Measurements from ENCODE around the gene ATXN1L. TPM values are rescaled to one million over a fixed set of nuclear protein-coding genes. Genes with fewer than 3 reads are reported as not detected.
"Not testable (repeated sequence)": the region's sequence is repeated elsewhere in the genome, so short reads cannot be mapped to it uniquely, and the experiment has no call there.

ATXN1L gene
- total RNA-seq, 2 experiments from 2014 or later: 14.6 to 15.1 TPM

DNA sequence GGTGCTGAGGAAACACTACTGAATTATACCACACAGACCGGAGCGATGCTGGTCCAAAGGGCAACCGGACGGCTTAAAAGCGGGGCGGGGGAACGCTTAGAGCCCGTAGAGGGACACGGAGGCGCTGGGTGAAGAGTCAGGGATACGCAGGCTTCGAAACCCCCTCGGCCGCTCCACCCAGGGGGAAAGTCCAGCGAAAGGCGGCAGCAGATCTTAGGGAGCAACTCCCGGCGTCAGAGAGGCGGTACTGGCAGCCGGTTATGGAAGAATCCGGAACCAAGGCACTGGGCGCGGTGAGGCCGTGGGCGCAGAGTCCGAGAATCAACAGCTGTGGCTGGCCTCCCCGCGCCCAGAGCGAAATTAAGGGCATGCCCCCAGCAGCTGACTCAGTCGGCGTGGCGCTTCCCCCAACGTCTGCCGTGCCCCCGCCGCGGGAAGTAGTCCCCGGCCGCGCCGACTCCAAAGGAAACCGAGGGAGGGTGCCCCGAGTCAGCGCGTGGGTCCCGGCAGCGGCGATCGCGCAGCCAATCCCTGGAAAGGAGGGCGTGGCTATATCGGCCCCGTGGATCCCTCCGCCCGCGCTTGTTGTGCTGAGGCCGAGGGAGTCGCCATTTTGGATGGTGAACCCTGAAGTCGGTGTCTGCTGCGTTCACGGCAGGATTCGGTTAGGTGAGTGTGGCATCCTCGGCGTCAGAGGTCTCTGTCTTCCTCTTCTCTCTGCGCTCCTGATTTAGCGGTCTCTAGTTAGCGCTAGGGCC is 49.3 kb downstream of the ATXN1L start, which contains the start of gene IST1:
IST1 (plus strand) TSS at position 611 of the 758 bp plus-strand sequence. CDS start 20,110 bp downstream, outside the sequence.
- H3K9me3 Mint-ChIP-seq: no peaks in the 10 kb centered on the region
- H3K36me3 Mint-ChIP-seq: peaks cover 7% of the 10 kb centered on the region
- DNase-seq: peak; percentile 99
- peak within 1 kb of the TSS; percentile 95 for H3K4me3 Mint-ChIP-seq
- H3K27me3 Mint-ChIP-seq: no peaks in the 10 kb centered on the region
- POLR2A ChIA-PET: interaction anchor here (0.5 to 3.6 kb wide), 8 partner anchors 11 to 234 kb away, joined by 3 to 38 read pairs (median 4); partner anchors contain the start of genes AP1G1, TXNL4B and ZNF821
- H3K27ac Mint-ChIP-seq: peak within 1 kb of the TSS; percentile 97
- H3K4me1 Mint-ChIP-seq (ENCODE audit: low read depth): peaks cover 27% of the 10 kb centered on the region
- intact Hi-C loops (cut with micrococcal nuclease): loop anchor here (1.0 to 5.0 kb wide), 8 partner anchors 11 to 608 kb away; partner anchors contain the start of genes AP1G1, ATXN1L, CMTR2 and DHX38
- CTCF ChIA-PET: interaction anchor here (1.8 to 4.9 kb wide), 3 partner anchors 12 to 87 kb away, joined by 7 to 55 read pairs (median 15); partner anchors contain the start of genes AP1G1 and ZNF821

DNA sequence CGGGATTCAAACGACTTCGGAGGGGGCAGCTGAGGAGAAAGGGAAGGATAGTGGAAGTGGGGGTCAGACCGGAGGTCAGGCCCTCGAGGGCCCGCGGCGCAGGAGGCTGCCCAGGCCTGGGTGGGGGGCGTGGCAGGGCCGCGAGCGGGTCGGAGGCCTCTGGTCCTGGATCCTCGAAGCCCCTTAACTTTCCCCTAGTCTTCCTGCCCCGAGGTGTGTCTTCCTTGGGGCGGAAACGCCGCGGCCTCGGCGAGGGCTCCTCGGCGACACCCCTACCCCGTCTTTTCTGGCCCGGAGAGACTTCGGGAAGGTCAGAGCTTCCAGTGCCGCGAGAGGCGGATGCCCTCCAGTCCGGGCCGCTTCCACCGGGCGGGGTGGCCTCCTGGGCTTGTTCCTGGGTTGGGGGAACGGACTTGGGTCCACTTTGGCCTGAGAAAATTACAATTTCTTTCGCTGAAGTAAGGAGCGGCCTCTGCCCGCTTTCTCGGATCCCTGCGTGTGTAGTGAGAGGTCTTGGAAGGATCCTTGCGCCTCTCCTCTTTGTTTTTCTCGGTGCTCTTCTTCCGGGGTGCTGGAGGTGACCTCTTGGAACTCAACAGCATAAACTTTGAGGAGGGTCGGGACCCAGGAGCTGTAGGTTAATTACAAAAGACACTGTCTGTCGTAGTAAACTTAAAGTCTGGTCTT is 50.0 kb downstream of the ATXN1L start:
- intact Hi-C loops (cut with micrococcal nuclease): loop anchor here (1.0 to 5.0 kb wide), 8 partner anchors 12 to 609 kb away; partner anchors contain the start of genes AP1G1, ATXN1L, CMTR2 and DHX38
- Mint-ChIP-seq H3K9me3 (no peaks in the 10 kb centered on the region), H3K4me3 (peak overlapping the region; percentile 95), H3K36me3 (peaks cover 9% of the 10 kb centered on the region), H3K27ac (peak overlapping the region; percentile 97), H3K27me3 (no peaks in the 10 kb centered on the region), H3K4me1 (ENCODE audit: low read depth) (peaks cover 30% of the 10 kb centered on the region)
- DNase-seq: peak; percentile 52
- ChIA-PET POLR2A (interaction anchor here (0.5 to 3.6 kb wide), 9 partner anchors 11 to 234 kb away, joined by 3 to 38 read pairs (median 4); partner anchors contain the start of genes AP1G1, DHX38, TXNL4B and ZNF821), CTCF (interaction anchor here (1.8 to 4.9 kb wide), 3 partner anchors 13 to 88 kb away, joined by 7 to 55 read pairs (median 15); partner anchors contain the start of genes AP1G1 and ZNF821)

DNA sequence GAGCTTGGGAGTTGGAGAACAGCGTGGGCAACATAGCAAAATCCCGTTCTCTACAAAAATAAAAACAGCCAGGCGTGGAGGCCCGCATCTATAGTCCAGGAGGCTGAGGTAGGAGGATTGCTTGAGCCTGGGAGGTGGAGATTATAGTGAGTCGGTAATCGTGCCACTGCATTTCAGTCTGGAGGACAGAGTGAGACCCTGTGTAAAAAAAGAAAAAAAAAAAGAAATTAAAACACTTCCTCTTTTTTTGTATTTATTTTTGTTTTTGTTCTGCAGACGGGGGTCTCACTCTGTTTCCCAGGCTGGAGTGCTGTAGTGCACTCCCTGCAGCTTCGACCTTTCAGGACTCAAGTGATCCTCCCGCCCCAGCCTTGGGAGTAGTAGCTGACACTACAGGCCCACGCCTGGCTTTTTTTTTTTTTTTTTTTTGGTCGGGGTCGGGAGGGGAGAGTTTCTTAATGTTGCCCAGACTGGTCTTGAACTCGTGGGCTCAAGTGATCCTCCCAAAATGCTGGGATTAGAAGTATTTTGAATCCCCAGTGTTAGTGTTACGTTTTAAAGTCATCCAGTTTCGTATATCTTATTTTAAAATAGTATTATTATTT is 51.1 kb downstream of the ATXN1L start:
- intact Hi-C loops (cut with micrococcal nuclease): loop anchor here (5.0 kb wide), 1 partner anchor 610 kb away; the partner anchor contains the start of gene CMTR2
- no peaks in the 10 kb centered on the region for H3K9me3 Mint-ChIP-seq
- ChIA-PET CTCF (interaction anchor here (0.8 to 4.9 kb wide), 6 partner anchors 14 to 109 kb away, joined by 3 to 55 read pairs (median 6); partner anchors contain the start of genes AP1G1 and ZNF821), POLR2A (interaction anchor here (0.7 to 3.6 kb wide), 4 partner anchors 14 to 197 kb away, joined by 3 to 38 read pairs (median 12); partner anchors contain the start of genes AP1G1, DHX38, TXNL4B and ZNF821)
- H3K27ac Mint-ChIP-seq: peak overlapping the region; percentile 76
- H3K4me1 Mint-ChIP-seq (ENCODE audit: low read depth): peaks cover 37% of the 10 kb centered on the region
- no peaks in the 10 kb centered on the region for H3K27me3 Mint-ChIP-seq
- H3K36me3 Mint-ChIP-seq: peaks cover 11% of the 10 kb centered on the region
- peak overlapping the region; percentile 72 for H3K4me3 Mint-ChIP-seq
- DNase-seq: no peak

DNA sequence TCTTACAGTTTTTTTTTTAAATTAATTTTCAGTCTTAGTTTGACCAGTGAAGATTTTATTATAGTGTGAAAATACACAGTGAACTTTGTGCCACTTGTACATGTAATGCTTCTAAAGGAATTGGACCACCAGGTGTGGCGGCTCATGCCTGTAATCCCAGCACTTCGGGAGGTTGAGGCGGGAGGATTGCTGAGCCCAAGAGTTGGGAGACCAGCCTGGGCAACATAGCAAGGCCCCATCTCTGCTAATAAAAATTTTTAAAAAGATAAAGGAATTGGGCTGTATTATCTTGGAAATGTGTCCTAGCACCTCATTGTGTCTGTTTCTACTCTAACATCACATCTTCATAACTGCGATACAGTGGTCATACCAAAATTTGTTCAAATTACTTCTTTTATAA is 53.4 kb downstream of the ATXN1L start:
- no peak overlapping the region for H3K27ac Mint-ChIP-seq
- intact Hi-C loops (cut with micrococcal nuclease): loop anchor here (5.0 kb wide), 1 partner anchor 612 kb away; the partner anchor contains the start of gene CMTR2
- H3K4me1 Mint-ChIP-seq (ENCODE audit: low read depth): peaks cover 48% of the 10 kb centered on the region
- POLR2A ChIA-PET: interaction anchor here (0.9 to 2.7 kb wide), 2 partner anchors 15 to 93 kb away, joined by 3 to 8 read pairs; partner anchors contain the start of gene ZNF821
- no peaks in the 10 kb centered on the region for H3K27me3 Mint-ChIP-seq
- DNase-seq: no peak
- no peaks in the 10 kb centered on the region for H3K9me3 Mint-ChIP-seq
- CTCF ChIA-PET: interaction anchor here (0.8 to 2.2 kb wide), 3 partner anchors 16 to 62 kb away, joined by 6 to 13 read pairs (median 8); partner anchors contain the start of gene ZNF821
- peaks cover 13% of the 10 kb centered on the region for H3K36me3 Mint-ChIP-seq
- no peak overlapping the region for H3K4me3 Mint-ChIP-seq

DNA sequence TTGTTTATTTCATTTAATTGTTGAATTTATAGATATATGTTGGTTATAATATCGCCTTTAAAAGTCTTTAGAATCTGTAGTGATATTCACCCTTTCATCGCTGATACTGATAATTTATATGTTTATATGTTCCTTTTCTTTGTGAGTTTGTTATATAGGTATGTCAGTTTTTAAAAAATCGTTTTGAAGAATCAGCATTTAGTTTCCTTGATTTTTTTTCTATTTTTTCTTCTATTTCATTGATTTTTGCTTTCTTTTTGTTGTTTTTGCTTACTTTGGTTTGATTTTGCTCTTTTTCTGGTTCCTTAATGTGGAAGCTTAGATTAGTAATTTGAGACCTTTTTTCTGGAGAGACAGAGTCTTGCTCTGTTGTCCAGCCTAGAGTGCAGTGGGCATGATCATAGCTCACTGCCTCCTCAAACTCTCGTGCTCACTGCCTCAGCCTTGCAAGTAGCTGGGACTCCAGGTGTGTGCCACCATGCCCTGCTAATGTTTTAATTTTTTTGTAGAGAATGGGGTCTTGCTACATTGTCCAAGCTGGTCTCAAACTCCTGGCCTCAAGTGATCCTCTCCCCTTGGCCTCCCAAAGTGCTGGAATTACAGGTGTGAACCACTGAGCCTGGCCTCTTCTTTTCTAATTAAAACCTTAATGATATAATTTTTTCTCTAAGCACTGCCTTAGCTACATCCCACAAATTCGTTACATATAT is 57.0 kb downstream of the ATXN1L start:
- H3K27ac Mint-ChIP-seq: no peak overlapping the region
- DNase-seq: no peak
- peaks cover 6% of the 10 kb centered on the region for H3K36me3 Mint-ChIP-seq
- no peaks in the 10 kb centered on the region for H3K27me3 Mint-ChIP-seq
- ChIA-PET POLR2A (no interaction called here), CTCF (interaction anchor here (1.0 to 1.2 kb wide), 2 partner anchors 21 to 59 kb away, joined by 5 to 6 read pairs; no protein-coding TSS in a partner anchor)
- intact Hi-C loops (cut with micrococcal nuclease): no loop called here
- H3K4me3 Mint-ChIP-seq: no peak overlapping the region
- H3K9me3 Mint-ChIP-seq: no peaks in the 10 kb centered on the region
- peaks cover 59% of the 10 kb centered on the region for H3K4me1 Mint-ChIP-seq (ENCODE audit: low read depth)

DNA sequence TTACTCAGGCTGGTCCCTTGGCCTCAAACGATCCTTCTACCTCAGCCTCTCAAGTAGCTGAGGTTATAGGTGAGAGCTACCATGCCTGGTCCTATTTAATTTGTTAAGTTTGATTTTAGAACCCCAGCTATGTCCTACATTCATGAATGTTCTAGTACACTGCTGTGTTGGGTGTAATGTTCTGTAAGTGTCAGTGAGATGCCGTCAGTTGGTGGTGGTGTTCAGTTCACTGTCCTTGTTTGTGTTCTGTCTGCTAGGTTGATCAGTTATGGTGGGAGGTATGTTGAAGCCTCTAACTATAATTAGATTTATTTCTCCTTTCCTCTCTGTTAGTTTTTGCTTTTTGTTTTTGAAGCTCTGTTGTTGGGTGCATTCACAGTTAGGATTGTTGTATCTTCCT is 57.8 kb downstream of the ATXN1L start:
- Mint-ChIP-seq H3K36me3 (peaks cover 6% of the 10 kb centered on the region), H3K9me3 (no peaks in the 10 kb centered on the region), H3K4me1 (ENCODE audit: low read depth) (peaks cover 61% of the 10 kb centered on the region), H3K4me3 (no peak overlapping the region), H3K27ac (no peak overlapping the region), H3K27me3 (no peaks in the 10 kb centered on the region)
- no peak for DNase-seq
- POLR2A ChIA-PET: no interaction called here
- CTCF ChIA-PET: interaction anchor here (1.0 kb wide), 1 partner anchor 58 kb away, joined by 5 read pairs; no protein-coding TSS in a partner anchor
- intact Hi-C loops (cut with micrococcal nuclease): no loop called here

DNA sequence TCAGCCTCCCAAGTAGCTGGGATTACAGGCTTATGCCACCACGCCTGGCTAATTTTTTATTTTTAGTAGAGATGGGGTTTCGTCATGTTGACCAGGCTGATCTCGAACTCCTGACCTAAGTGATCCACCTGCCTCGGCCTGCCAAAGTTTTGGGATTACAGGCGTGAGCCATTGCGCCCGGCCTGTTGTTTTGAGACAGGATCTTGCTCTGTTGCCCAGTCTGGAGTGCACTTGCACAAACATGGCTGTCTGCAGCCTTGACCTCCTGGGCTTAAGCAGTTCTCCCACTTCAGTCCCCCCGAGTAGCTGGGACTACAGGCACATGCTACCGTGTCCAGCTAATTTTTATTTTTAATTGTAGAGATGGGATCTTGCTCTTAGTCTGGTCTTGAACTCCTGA is 58.5 kb downstream of the ATXN1L start:
- H3K9me3 Mint-ChIP-seq: no peaks in the 10 kb centered on the region
- CTCF ChIA-PET: interaction anchor here (1.0 kb wide), 1 partner anchor 293 kb away, joined by 3 read pairs; no protein-coding TSS in a partner anchor
- no peak overlapping the region for H3K27ac Mint-ChIP-seq
- intact Hi-C loops (cut with micrococcal nuclease): no loop called here
- no peak overlapping the region for H3K4me3 Mint-ChIP-seq
- H3K36me3 Mint-ChIP-seq: peaks cover 6% of the 10 kb centered on the region
- no peaks in the 10 kb centered on the region for H3K27me3 Mint-ChIP-seq
- no peak for DNase-seq
- peaks cover 63% of the 10 kb centered on the region for H3K4me1 Mint-ChIP-seq (ENCODE audit: low read depth)
- POLR2A ChIA-PET: no interaction called here

DNA sequence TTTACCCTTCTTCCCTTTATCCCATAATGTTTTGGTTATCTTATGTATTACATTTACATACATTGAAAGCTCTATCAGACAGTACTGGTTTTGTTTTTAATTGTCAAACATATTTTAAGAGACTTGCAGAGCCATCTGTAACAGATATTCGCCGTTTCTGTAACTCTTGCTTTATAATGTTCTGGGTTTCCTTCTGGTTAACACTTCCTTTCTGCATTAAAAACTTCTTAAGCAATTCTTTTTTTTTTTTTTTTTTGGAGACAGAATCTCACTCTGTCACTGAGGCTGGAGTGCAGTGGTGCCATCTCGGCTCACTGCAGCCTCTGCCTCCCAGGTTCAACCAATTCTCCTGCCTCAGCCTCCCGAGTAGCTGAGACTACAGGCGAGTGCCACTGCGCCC is 60.0 kb downstream of the ATXN1L start:
- H3K36me3 Mint-ChIP-seq; H3K9me3 Mint-ChIP-seq; intact Hi-C loops (cut with micrococcal nuclease); POLR2A ChIA-PET; H3K27me3 Mint-ChIP-seq; DNase-seq; H3K4me3 Mint-ChIP-seq: not testable (repeated sequence)
- Mint-ChIP-seq H3K4me1 (ENCODE audit: low read depth) (peaks cover 65% of the 10 kb centered on the region), H3K27ac (peak overlapping the region; percentile 32)
- CTCF ChIA-PET: interaction anchor here (1.0 kb wide), 1 partner anchor 14 kb away, joined by 3 read pairs; no protein-coding TSS in a partner anchor

Other genes with a start within 250 kb of the ATXN1L start
- gene MARVELD3, start 219.8 kb upstream of the ATXN1L start, total RNA-seq: not detected
- gene PHLPP2, start 121.3 kb upstream of the ATXN1L start, total RNA-seq: 10 to 100 TPM; 10.2 to 11.2 TPM
- 10 to 100 TPM; 65.9 to 66.9 TPM for gene AP1G1, start 37.1 kb upstream of the ATXN1L start, total RNA-seq
- 1 to 10 TPM; 6.8 to 7.3 TPM for gene ZNF821, start 38.2 kb downstream of the ATXN1L start, total RNA-seq
- gene IST1, start 49.6 kb downstream of the ATXN1L start, total RNA-seq: 100 to 1,000 TPM; 191 to 192 TPM
- not detected for gene PKD1L3, start 154.4 kb downstream of the ATXN1L start, total RNA-seq
- gene DHODH, start 162.8 kb downstream of the ATXN1L start, total RNA-seq: 10 to 100 TPM; 16.9 to 18.6 TPM
- not detected for gene HP, start 208.5 kb downstream of the ATXN1L start, total RNA-seq
- gene HPR, start 217.2 kb downstream of the ATXN1L start, total RNA-seq: not detected
- gene TXNL4B, start 247.6 kb downstream of the ATXN1L start, total RNA-seq: 10 to 100 TPM; 18.3 to 20.1 TPM
- gene DHX38, start 247.9 kb downstream of the ATXN1L start, total RNA-seq: 10 to 100 TPM; 72.2 to 77.7 TPM